ENCODE results near the gene ANK3. TPM values are rescaled to one million over a fixed set of nuclear protein-coding genes. Genes with fewer than 3 reads are reported as not detected.

ANK3 gene
- polyA plus RNA-seq, 1 donor from 2014 or later: 114 TPM

DNA sequence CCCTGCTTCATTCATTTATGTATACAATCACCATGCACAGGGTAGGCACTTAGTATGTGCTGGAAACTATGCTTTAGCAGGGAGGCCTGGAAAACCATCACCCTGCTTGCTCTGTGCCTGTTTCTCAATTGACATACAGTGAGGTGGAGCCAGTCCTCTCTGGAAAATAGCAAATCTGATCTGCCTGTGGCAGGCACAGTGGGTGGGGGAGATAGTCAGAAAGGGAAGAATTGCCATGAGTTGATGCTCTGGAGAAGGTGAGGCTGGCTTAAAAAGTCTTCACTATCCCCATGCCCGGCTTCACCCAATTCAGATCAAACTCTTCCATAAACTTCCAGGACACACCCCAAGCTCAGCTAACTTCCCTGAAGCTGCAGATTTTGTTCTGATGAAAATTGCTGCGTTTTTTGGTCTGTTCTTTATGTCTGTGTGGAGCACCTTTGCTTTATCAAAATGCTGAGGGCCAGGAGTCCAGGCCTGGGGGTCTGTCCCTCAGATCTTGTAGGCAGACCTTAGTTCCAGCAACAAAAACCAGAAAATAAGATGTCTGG, 84.8 kb downstream of the ANK3 start:
- no peaks in the 10 kb centered on the region for H3K9me3 ChIP-seq (ENCODE audit: low read length)
- H4K20me1 ChIP-seq (ENCODE audit: insufficient read depth): peaks cover 6% of the 10 kb centered on the region
- H3K4me3 ChIP-seq (ENCODE audit: low read length): no peak overlapping the region
- no peak overlapping the region for H3K27ac ChIP-seq (ENCODE audit: low read length)
- no peak overlapping the region for H3K4me2 ChIP-seq (ENCODE audit: low read length)
- H3K9ac ChIP-seq (ENCODE audit: low read length): no peak overlapping the region
- H3K9me2 ChIP-seq (ENCODE audit: insufficient read depth, low read length): no peaks in the 10 kb centered on the region
- H3K79me2 ChIP-seq (replicated peaks; ENCODE audit: insufficient read depth, low read length): peaks cover 8% of the 10 kb centered on the region
- H3K27me3 ChIP-seq (ENCODE audit: insufficient read depth, low read depth, low read length): no peaks in the 10 kb centered on the region
- TF ChIP-seq RAD21 (conservative IDR thresholded peaks at IDR 0.05) (no peak), MXI1 (conservative IDR thresholded peaks at IDR 0.05; ENCODE audit: poor library complexity, severe bottlenecking) (no peak), TAF1 (IDR thresholded peaks at IDR 0.05; ENCODE audit: low read depth) (no peak), SMC3 (conservative IDR thresholded peaks at IDR 0.05; ENCODE audit: poor library complexity) (no peak), EZH2 (IDR thresholded peaks at IDR 0.05; ENCODE audit: borderline replicate concordance, insufficient read depth, low read length, poor library complexity, severe bottlenecking) (no peak), POLR2AphosphoS5 (IDR thresholded peaks at IDR 0.05) (no peak), EP300 (conservative IDR thresholded peaks at IDR 0.05; ENCODE audit: poor library complexity, severe bottlenecking) (no peak)
- TF ChIP-seq, protein P1, sequence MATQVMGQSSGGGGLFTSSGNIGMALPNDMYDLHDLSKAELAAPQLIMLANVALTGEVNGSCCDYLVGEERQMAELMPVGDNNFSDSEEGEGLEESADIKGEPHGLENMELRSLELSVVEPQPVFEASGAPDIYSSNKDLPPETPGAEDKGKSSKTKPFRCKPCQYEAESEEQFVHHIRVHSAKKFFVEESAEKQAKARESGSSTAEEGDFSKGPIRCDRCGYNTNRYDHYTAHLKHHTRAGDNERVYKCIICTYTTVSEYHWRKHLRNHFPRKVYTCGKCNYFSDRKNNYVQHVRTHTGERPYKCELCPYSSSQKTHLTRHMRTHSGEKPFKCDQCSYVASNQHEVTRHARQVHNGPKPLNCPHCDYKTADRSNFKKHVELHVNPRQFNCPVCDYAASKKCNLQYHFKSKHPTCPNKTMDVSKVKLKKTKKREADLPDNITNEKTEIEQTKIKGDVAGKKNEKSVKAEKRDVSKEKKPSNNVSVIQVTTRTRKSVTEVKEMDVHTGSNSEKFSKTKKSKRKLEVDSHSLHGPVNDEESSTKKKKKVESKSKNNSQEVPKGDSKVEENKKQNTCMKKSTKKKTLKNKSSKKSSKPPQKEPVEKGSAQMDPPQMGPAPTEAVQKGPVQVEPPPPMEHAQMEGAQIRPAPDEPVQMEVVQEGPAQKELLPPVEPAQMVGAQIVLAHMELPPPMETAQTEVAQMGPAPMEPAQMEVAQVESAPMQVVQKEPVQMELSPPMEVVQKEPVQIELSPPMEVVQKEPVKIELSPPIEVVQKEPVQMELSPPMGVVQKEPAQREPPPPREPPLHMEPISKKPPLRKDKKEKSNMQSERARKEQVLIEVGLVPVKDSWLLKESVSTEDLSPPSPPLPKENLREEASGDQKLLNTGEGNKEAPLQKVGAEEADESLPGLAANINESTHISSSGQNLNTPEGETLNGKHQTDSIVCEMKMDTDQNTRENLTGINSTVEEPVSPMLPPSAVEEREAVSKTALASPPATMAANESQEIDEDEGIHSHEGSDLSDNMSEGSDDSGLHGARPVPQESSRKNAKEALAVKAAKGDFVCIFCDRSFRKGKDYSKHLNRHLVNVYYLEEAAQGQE (IDR thresholded peaks at IDR 0.05; ENCODE audit: borderline replicate concordance): no peak
- TF ChIP-seq, protein P2, sequence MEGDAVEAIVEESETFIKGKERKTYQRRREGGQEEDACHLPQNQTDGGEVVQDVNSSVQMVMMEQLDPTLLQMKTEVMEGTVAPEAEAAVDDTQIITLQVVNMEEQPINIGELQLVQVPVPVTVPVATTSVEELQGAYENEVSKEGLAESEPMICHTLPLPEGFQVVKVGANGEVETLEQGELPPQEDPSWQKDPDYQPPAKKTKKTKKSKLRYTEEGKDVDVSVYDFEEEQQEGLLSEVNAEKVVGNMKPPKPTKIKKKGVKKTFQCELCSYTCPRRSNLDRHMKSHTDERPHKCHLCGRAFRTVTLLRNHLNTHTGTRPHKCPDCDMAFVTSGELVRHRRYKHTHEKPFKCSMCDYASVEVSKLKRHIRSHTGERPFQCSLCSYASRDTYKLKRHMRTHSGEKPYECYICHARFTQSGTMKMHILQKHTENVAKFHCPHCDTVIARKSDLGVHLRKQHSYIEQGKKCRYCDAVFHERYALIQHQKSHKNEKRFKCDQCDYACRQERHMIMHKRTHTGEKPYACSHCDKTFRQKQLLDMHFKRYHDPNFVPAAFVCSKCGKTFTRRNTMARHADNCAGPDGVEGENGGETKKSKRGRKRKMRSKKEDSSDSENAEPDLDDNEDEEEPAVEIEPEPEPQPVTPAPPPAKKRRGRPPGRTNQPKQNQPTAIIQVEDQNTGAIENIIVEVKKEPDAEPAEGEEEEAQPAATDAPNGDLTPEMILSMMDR (IDR thresholded peaks at IDR 0.05; ENCODE audit: poor library complexity, severe bottlenecking): no peak
- H3K36me3 ChIP-seq (ENCODE audit: insufficient read depth, low read length): no peaks in the 10 kb centered on the region
- H2AFZ ChIP-seq (ENCODE audit: low read depth, low read length): no peak overlapping the region
- peaks cover 3% of the 10 kb centered on the region for H3F3A ChIP-seq (ENCODE audit: insufficient read depth, low read length, poor library complexity, severe bottlenecking)

DNA sequence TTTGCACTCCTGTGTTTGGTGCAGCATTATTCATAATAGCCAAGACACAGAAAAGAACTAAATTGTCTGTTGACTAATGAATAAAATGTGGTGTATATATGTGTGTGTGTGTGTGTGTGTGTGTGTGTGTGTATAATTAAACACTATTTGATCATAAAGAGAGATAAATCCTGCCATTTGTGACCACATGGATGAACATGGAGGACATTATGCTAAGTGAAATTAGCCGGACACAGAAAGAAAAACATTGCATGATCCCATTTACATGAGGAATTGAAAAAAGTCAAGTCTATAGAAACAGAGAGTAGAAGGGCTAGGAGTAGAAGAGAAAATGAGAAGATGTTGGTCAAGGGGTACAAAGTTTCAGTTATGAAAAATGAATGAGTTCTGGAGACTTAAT, 85.9 kb downstream of the ANK3 start:
- no peaks in the 10 kb centered on the region for H3K9me2 ChIP-seq (ENCODE audit: insufficient read depth, low read length)
- peaks cover 3% of the 10 kb centered on the region for H3F3A ChIP-seq (ENCODE audit: insufficient read depth, low read length, poor library complexity, severe bottlenecking)
- no peak overlapping the region for H3K27ac ChIP-seq (ENCODE audit: low read length)
- no peak overlapping the region for H3K4me3 ChIP-seq (ENCODE audit: low read length)
- no peaks in the 10 kb centered on the region for H3K27me3 ChIP-seq (ENCODE audit: insufficient read depth, low read depth, low read length)
- peaks cover 3% of the 10 kb centered on the region for H4K20me1 ChIP-seq (ENCODE audit: insufficient read depth)
- no peak overlapping the region for H3K4me2 ChIP-seq (ENCODE audit: low read length)
- H3K9ac ChIP-seq (ENCODE audit: low read length): no peak overlapping the region
- H3K79me2 ChIP-seq (replicated peaks; ENCODE audit: insufficient read depth, low read length): peaks cover 16% of the 10 kb centered on the region
- TF ChIP-seq, protein P1 (IDR thresholded peaks at IDR 0.05; ENCODE audit: borderline replicate concordance): no peak
- TF ChIP-seq TAF1 (IDR thresholded peaks at IDR 0.05; ENCODE audit: low read depth) (no peak), MXI1 (conservative IDR thresholded peaks at IDR 0.05; ENCODE audit: poor library complexity, severe bottlenecking) (no peak), EP300 (conservative IDR thresholded peaks at IDR 0.05; ENCODE audit: poor library complexity, severe bottlenecking) (no peak), RAD21 (conservative IDR thresholded peaks at IDR 0.05) (no peak), SMC3 (conservative IDR thresholded peaks at IDR 0.05; ENCODE audit: poor library complexity) (no peak), EZH2 (IDR thresholded peaks at IDR 0.05; ENCODE audit: borderline replicate concordance, insufficient read depth, low read length, poor library complexity, severe bottlenecking) (no peak), POLR2AphosphoS5 (IDR thresholded peaks at IDR 0.05) (no peak)
- TF ChIP-seq, protein P2 (IDR thresholded peaks at IDR 0.05; ENCODE audit: poor library complexity, severe bottlenecking): no peak
- no peaks in the 10 kb centered on the region for H3K36me3 ChIP-seq (ENCODE audit: insufficient read depth, low read length)
- H2AFZ ChIP-seq (ENCODE audit: low read depth, low read length): no peak overlapping the region
- no peaks in the 10 kb centered on the region for H3K9me3 ChIP-seq (ENCODE audit: low read length)
